ENCODE data around the gene USH1C. TPM values are rescaled to one million over a fixed set of nuclear protein-coding genes. Genes with fewer than 3 reads are reported as not detected.

Gene USH1C
- total RNA-seq, 1 experiment from 2014 or later, result 1.0 TPM

DNA sequence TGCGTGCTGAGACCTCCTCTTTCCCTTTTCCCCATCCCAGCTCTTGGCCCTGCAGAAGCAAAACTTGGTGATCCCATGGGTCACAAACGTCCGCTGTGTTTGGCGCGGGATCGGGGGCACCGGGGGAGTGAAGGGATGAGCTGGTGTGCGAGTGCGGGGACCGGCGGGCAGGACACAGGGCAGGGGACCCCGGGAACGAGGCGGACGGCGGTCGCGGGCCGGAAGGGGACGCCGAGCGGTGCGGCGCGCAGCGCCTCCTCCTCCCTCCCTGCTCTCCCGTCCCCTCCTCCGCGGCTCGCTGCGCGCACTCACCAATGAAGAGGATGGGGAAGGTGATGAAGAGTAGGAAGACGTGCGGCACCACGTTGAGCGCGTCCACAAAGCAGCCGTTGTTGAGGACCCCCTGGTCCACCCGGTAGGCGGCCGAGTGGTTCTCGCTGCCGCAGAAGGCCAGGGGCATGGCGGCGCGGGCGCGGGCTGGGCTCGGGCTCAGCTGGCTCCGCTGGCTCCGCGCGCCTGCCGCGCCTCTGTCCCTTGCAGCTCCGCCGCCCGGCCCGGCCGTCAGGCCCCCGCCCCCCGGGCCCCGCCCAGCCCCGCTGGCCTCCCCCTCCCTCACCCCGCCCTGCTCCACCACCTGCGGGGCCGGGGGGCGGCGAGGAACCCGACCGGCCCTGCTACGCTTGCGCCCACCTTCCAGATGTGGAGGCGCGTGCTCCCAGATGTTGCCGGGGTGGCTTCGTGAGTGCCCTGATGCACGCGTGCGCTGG, 67.7 kb downstream of the USH1C start, which contains the start of gene ABCC8:
ABCC8 (minus strand) TSS at position 529 of the 767 bp plus-strand sequence; CDS start at position 460, 69 bp downstream.
- Histone ChIP-seq H3K4me1 (ENCODE audit: insufficient read depth, low read length) (no peaks in the 10 kb centered on the region; the same call in 1 of the 2 replicates), H3K18ac (ENCODE audit: insufficient read length, low read depth, low read length) (peak within 1 kb of the TSS; percentile 81), H3K4me2 (ENCODE audit: insufficient read depth, insufficient read length, low read length) (peak within 1 kb of the TSS; percentile 86), H3K27ac (ENCODE audit: insufficient read length, low read depth, low read length) (no peak within 1 kb of the TSS), H3K14ac (ENCODE audit: insufficient read depth, low read length) (peak within 1 kb of the TSS; percentile 54; the same call in 1 of the 2 replicates), H3K4ac (ENCODE audit: low read depth, low read length) (no peak within 1 kb of the TSS), H4K8ac (replicated peaks; ENCODE audit: insufficient read length, low read depth, low read length) (no peak within 1 kb of the TSS), H3T11ph (ENCODE audit: low read length) (no peak within 1 kb of the TSS), H4K91ac (ENCODE audit: insufficient read length, low read depth, low read length) (no peak within 1 kb of the TSS), H3K27me3 (ENCODE audit: insufficient read depth, low read length) (peaks cover 33% of the 10 kb centered on the region; the same call in 1 of the 2 replicates), H3K23me2 (ENCODE audit: insufficient read length, low read depth, low read length, poor library complexity, severe bottlenecking) (peaks cover 11% of the 10 kb centered on the region), H2BK5ac (ENCODE audit: insufficient read length, low read length) (no peak within 1 kb of the TSS), H4K5ac (ENCODE audit: insufficient read length, low read depth, low read length) (no peak within 1 kb of the TSS), H2AK5ac (ENCODE audit: insufficient read length, low read length) (no peak within 1 kb of the TSS), H3K23ac (ENCODE audit: insufficient read length, low read depth, low read length) (no peak within 1 kb of the TSS), H3K9me3 (ENCODE audit: control insufficient read depth, low read depth, low read length) (no peaks in the 10 kb centered on the region), H3K56ac (ENCODE audit: insufficient read length, low read depth, low read length) (no peak within 1 kb of the TSS), H4K20me1 (ENCODE audit: control insufficient read depth, insufficient read depth, insufficient read length) (peaks cover 2% of the 10 kb centered on the region), H2BK15ac (ENCODE audit: low read depth, low read length) (no peak within 1 kb of the TSS), H3K9ac (ENCODE audit: extremely low read depth, insufficient read length, low read length) (peak within 1 kb of the TSS; percentile 33), H3K79me2 (ENCODE audit: insufficient read depth, low read length) (no peaks in the 10 kb centered on the region), H2BK12ac (ENCODE audit: insufficient read length, low read depth, low read length) (no peak within 1 kb of the TSS), H2BK120ac (ENCODE audit: low read depth, low read length, poor library complexity, severe bottlenecking) (no peak within 1 kb of the TSS), H3K79me1 (ENCODE audit: insufficient read depth, low read depth, low read length, poor library complexity, severe bottlenecking) (no peaks in the 10 kb centered on the region), H2AFZ (ENCODE audit: low read length) (peak within 1 kb of the TSS; percentile 45), H2BK20ac (ENCODE audit: low read depth, low read length, poor library complexity, severe bottlenecking) (no peak within 1 kb of the TSS)
- WGBS (ENCODE audit: extremely low coverage, insufficient read length, low lambda C conversion rate), result no CpG with 5 or more reads among the region's 80 CpGs
- Mint-ChIP-seq H3K4me1 (peaks cover 34 to 48% of the 10 kb centered on the region in 2 experiments), H3K36me3 (ENCODE audit: insufficient read depth in 1 of 3, low read depth in 3 of 3) (no peaks in the 10 kb centered on the region; a peak in 1 of 7 replicates), H3K27me3 (ENCODE audit: low read depth) (peaks cover 78% of the 10 kb centered on the region), H3K27ac (no peak within 1 kb of the TSS), H3K9me3 (no peaks in the 10 kb centered on the region), H3K4me3 (peak within 1 kb of the TSS; percentile 85 to 93)
- DNase-seq, result peak; percentile 55
- TF ChIP-seq, protein P1, sequence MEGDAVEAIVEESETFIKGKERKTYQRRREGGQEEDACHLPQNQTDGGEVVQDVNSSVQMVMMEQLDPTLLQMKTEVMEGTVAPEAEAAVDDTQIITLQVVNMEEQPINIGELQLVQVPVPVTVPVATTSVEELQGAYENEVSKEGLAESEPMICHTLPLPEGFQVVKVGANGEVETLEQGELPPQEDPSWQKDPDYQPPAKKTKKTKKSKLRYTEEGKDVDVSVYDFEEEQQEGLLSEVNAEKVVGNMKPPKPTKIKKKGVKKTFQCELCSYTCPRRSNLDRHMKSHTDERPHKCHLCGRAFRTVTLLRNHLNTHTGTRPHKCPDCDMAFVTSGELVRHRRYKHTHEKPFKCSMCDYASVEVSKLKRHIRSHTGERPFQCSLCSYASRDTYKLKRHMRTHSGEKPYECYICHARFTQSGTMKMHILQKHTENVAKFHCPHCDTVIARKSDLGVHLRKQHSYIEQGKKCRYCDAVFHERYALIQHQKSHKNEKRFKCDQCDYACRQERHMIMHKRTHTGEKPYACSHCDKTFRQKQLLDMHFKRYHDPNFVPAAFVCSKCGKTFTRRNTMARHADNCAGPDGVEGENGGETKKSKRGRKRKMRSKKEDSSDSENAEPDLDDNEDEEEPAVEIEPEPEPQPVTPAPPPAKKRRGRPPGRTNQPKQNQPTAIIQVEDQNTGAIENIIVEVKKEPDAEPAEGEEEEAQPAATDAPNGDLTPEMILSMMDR (conservative IDR thresholded peaks at IDR 0.05), result peak; percentile 14; the same call in 1 of the 3 replicates
